ENCODE data around the gene TMEM176A. TPM values are rescaled to one million over a fixed set of nuclear protein-coding genes. Genes with fewer than 3 reads are reported as not detected.

TMEM176A gene
- total RNA-seq, 4 donors from 2014 or later: 6.5 to 42.4 (median 28.7) TPM

DNA sequence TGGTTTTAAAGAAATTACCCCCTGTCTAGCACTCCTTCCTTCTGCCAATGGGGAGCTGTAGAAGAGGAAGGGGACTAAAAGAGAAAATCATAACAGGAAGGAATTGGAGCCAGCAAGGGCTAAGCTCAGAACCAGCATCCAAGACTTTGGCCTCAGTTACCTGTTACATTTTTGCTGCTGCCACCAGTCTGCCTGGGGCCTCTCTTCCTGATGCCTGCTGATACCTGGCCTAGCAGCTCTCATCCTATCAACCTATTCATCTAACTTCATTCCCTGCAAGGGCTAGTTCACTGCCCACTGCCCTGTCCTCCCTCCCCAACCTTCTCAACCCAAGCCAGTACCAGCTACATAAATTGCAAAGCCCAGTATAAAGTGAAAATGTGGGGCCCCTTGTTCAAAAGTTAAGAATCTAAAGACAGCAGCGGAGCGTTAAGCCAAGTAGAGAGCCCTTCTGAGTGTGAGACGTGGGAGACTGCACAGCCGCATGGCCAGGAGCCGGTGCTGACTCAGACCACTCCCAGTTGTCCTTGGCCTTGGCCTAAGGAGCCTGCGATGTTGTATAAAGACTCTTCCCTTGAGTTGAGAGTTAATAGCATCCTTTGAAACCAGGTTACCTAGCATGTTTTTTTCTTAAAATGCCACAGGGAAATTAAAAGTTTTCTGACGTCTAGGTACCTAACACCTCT is 38.5 kb downstream of the TMEM176A start:
- H3K27ac ChIP-seq: no peak overlapping the region
- no peaks in the 10 kb centered on the region for H3K4me1 ChIP-seq
- no peak for ATAC-seq
- H3K27me3 ChIP-seq: no peaks in the 10 kb centered on the region
- no peaks in the 10 kb centered on the region for H3K9me3 ChIP-seq
- TF ChIP-seq EP300 (IDR thresholded peaks at IDR 0.05) (no peak), POLR2A (IDR thresholded peaks at IDR 0.05) (no peak), POLR2AphosphoS5 (IDR thresholded peaks at IDR 0.05) (no peak)
- TF ChIP-seq, protein P1, sequence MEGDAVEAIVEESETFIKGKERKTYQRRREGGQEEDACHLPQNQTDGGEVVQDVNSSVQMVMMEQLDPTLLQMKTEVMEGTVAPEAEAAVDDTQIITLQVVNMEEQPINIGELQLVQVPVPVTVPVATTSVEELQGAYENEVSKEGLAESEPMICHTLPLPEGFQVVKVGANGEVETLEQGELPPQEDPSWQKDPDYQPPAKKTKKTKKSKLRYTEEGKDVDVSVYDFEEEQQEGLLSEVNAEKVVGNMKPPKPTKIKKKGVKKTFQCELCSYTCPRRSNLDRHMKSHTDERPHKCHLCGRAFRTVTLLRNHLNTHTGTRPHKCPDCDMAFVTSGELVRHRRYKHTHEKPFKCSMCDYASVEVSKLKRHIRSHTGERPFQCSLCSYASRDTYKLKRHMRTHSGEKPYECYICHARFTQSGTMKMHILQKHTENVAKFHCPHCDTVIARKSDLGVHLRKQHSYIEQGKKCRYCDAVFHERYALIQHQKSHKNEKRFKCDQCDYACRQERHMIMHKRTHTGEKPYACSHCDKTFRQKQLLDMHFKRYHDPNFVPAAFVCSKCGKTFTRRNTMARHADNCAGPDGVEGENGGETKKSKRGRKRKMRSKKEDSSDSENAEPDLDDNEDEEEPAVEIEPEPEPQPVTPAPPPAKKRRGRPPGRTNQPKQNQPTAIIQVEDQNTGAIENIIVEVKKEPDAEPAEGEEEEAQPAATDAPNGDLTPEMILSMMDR (IDR thresholded peaks at IDR 0.05): no peak
- no peak overlapping the region for H3K4me3 ChIP-seq
- H3K36me3 ChIP-seq: no peaks in the 10 kb centered on the region
- WGBS, 2 donors (ENCODE audit: low coverage in 1 of 2): 59 to 61% methylated on average over 7 of the region's 7 CpGs

DNA sequence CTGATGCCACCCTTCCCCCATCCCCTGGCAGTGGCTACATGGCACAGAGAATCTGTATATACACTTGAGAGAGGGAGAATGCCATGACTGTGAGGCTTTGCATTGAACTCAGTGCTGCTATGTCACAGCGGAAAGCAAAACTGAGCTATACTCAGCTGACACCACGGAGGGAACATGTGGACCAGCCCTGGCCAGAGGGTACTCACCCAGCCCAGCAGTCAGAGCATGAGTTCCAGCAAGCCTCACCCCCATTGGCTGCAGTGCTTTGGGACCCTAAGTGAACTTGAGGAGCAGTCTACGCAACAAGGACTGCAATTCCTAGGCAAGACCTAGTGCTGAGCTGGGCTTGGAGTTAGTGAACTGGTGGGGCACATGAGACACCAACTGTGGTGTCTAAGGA is 41.4 kb downstream of the TMEM176A start:
- peaks cover 0 to 18% (median 0%) of the 10 kb centered on the region in 3 donors for H3K4me1 ChIP-seq
- TF ChIP-seq, protein P1 (IDR thresholded peaks at IDR 0.05): no peak
- TF ChIP-seq POLR2AphosphoS5 (IDR thresholded peaks at IDR 0.05) (no peak), POLR2A (IDR thresholded peaks at IDR 0.05) (no peak), EP300 (IDR thresholded peaks at IDR 0.05) (no peak)
- no peaks in the 10 kb centered on the region for H3K36me3 ChIP-seq
- H3K9me3 ChIP-seq: no peaks in the 10 kb centered on the region
- ATAC-seq: no peak
- H3K27ac ChIP-seq: no peak overlapping the region
- WGBS, 2 donors (ENCODE audit: low coverage in 1 of 2): 100% methylated on average over 1 of the region's 3 CpGs; no CpG with 5 or more reads in 1 of the 2 donors
- H3K27me3 ChIP-seq: no peaks in the 10 kb centered on the region
- no peak overlapping the region for H3K4me3 ChIP-seq

DNA sequence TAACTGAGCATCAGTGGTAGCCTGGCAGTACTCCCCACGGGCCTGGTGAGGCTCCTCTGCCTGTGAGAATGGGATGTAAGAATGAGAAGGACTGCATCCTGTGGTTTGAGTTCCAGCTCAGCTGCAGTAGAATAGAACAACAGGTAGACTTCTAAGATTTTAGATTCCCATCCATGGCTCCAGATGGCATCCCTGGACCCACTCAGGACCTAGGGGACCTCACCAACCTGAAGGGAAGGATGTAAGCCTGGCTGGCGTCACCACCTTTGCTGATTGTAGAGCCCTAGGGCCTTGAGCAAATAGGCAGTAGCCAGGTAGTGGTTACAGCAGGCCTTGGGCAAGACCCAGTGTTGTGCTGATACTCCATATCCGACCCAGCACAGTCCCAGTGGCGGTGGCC is 42.1 kb downstream of the TMEM176A start:
- Histone ChIP-seq H3K4me3 (no peak overlapping the region), H3K9me3 (no peaks in the 10 kb centered on the region), H3K27me3 (no peaks in the 10 kb centered on the region), H3K27ac (no peak overlapping the region), H3K36me3 (no peaks in the 10 kb centered on the region), H3K4me1 (peaks cover 0 to 18% (median 0%) of the 10 kb centered on the region in 3 donors)
- no peak for TF ChIP-seq POLR2AphosphoS5 (IDR thresholded peaks at IDR 0.05)
- TF ChIP-seq EP300 (IDR thresholded peaks at IDR 0.05): no peak
- TF ChIP-seq POLR2A (IDR thresholded peaks at IDR 0.05): no peak
- TF ChIP-seq, protein P1 (IDR thresholded peaks at IDR 0.05): no peak
- ATAC-seq: no peak
- 100% methylated on average over 1 of the region's 4 CpGs; no CpG with 5 or more reads in 1 of the 2 donors for WGBS, 2 donors (ENCODE audit: low coverage in 1 of 2)

DNA sequence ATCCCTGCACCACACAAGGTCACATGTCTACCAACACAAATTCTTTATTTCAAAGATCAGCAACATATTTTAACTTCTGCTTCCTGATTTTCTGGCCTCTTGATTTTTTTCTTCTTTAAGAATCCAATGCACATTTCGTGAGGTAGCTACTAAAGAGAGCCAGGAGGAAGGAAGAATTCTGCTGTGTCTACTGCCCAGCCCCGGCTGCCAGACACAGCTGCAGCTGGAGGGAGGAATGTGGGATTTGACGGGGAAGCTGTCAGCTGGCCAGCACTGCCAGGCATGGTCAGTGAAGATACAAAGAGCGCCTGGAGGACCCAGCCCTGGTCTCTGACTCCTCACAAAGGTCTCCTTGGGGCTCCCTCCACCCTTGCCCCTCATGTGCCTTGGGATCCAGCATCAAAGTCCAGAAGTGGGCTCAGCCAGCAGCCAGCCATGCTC is 44.9 kb downstream of the TMEM176A start:
- Histone ChIP-seq H3K4me1 (peaks cover 0 to 18% (median 0%) of the 10 kb centered on the region in 3 donors), H3K9me3 (no peaks in the 10 kb centered on the region), H3K27me3 (no peaks in the 10 kb centered on the region), H3K27ac (peak overlapping the region in 1 of 4 donors; percentile 9), H3K36me3 (no peaks in the 10 kb centered on the region), H3K4me3 (no peak overlapping the region)
- WGBS, 2 donors (ENCODE audit: low coverage in 1 of 2): 0 to 5% methylated on average over 1 to 2 of the region's 4 CpGs
- TF ChIP-seq POLR2A (IDR thresholded peaks at IDR 0.05) (no peak), POLR2AphosphoS5 (IDR thresholded peaks at IDR 0.05) (no peak), EP300 (IDR thresholded peaks at IDR 0.05) (no peak)
- TF ChIP-seq, protein P1 (IDR thresholded peaks at IDR 0.05): no peak
- ATAC-seq: peak; percentile 46
